Raji (cell line): ENCODE data around the gene BAG3.

Experiments
- POLR2A ChIP-seq: IDR thresholded peaks from 2 replicates; pipeline ENCODE4 v1.6.1; 2011; ENCODE audit warnings: low read depth, low read length, control low read depth; ENCODE audit not compliant: insufficient read depth

BAG3 gene

DNA sequence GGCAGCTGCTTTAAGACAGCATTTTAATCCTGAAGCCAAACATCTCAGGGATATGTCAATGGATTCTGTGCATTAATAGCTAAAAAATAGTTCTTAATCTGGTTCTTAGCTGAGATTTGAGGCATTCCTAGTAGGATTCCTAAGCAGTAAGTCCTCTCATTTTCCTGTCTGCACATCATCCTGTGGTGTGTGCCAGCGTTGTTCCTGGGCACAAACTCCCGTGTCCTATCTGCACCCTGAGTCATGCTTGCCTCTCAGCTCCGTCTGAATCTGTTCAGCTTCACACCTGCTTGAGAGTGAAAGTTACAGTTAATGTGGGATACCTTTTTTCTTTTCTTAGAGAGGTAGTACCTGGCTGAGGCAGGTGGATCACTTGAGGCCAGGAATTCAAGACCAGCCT, 19.5 kb downstream of the BAG3 start:
- no peak for TF ChIP-seq POLR2A

GRCh38 chr10:119671381-119671780, 20.2 kb downstream of the BAG3 start:
- TF ChIP-seq POLR2A = no peak

- no peak for TF ChIP-seq POLR2A
Measured at GRCh38 chr10:119672291-119672690, 21.1 kb downstream of the BAG3 start.

DNA sequence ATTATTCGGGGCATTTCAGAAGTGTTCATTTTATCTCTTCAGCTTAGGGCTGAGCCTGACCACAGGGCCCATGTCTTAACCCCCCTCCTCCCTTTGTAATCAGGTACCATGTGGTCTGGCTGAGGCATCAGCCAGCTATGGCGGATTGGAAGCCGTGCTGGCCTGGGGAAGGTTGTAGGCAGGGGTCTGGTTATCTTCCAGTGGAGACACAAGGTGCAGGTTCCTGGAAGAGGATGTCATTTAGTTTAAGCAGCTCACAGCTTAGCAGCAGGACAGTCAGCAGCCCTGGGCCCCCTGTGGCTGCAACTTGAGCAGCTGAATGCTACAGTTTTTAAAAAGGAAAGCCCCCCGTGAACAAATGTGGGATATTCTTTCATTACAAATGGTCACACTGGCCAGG, 22.1 kb downstream of the BAG3 start:
- no peak for TF ChIP-seq POLR2A

- TF ChIP-seq POLR2A = no peak
Measured at GRCh38 chr10:119675483-119676170, 24.4 kb downstream of the BAG3 start.

- TF ChIP-seq POLR2A = no peak
Measured at GRCh38 chr10:119677126-119677525, 25.9 kb downstream of the BAG3 start.

DNA sequence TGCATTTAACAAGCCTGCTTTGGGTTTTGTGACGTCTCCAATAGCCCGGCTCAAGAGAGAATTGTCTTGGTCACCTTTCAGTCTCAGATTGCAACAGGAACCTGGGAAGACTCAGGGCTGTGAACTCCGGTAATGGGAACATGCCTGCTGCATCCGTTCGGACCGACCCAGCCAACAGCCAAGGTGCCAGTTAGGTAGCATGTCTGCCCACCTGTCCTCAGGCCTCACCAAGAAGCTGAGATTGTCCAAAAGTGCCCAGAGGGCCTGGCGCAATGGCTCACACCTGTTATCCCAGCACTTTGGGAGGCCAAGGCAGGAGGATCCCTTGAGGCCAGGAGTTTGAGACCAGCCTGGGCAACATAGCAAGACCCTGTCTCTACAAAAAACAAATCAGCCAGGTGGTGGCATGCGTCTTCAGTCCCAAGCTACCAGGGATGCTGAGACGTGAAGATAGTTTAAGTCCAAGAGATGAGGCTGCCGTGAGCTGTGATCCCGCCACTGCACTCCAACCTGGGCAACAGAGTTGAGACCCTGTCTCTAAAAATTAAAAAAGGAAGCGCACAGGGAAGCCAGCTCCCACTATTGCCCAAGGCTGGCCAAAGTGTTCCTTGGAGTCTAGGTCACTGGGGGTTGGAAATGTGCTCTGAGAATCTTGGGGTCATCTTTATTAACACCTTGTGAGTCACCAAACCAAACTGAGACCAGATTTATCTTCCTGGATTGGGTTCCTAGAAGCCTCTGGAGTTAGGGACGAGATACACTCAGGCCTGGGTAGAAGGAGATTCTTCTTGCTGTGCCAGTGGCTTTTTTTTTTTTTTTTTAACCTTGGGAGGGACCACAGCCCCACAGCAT, 26.9 kb downstream of the BAG3 start:
- TF ChIP-seq POLR2A = no peak

GRCh38 chr10:119679480-119679829, 28.3 kb downstream of the BAG3 start:
- TF ChIP-seq POLR2A = no peak

- TF ChIP-seq POLR2A = no peak
Measured at GRCh38 chr10:119680050-119680449, 28.9 kb downstream of the BAG3 start.

DNA sequence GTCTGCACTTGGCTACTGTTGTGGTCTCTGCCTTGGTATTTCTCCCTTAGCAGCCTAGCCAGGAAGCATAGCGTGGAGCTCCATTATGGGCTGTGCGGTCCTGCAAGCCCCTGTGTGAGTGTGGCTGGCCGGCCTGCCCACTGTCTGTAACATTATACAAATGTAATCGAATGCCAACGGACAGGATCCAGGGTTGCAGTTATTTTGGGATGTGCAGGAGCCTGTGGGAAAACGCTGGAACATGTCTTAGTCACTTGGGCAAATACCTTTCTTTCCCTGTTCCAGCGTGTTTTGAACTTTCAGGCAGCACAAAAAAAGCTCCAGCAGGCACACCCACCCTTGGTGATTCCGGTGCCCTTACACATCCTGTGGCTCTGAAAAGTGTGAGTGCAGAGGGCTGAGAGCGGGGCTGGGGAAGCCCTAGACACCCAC, 29.5 kb downstream of the BAG3 start:
- TF ChIP-seq POLR2A = no peak

- TF ChIP-seq POLR2A = no peak
Measured at GRCh38 chr10:119686465-119687191, 35.4 kb downstream of the BAG3 start.

DNA sequence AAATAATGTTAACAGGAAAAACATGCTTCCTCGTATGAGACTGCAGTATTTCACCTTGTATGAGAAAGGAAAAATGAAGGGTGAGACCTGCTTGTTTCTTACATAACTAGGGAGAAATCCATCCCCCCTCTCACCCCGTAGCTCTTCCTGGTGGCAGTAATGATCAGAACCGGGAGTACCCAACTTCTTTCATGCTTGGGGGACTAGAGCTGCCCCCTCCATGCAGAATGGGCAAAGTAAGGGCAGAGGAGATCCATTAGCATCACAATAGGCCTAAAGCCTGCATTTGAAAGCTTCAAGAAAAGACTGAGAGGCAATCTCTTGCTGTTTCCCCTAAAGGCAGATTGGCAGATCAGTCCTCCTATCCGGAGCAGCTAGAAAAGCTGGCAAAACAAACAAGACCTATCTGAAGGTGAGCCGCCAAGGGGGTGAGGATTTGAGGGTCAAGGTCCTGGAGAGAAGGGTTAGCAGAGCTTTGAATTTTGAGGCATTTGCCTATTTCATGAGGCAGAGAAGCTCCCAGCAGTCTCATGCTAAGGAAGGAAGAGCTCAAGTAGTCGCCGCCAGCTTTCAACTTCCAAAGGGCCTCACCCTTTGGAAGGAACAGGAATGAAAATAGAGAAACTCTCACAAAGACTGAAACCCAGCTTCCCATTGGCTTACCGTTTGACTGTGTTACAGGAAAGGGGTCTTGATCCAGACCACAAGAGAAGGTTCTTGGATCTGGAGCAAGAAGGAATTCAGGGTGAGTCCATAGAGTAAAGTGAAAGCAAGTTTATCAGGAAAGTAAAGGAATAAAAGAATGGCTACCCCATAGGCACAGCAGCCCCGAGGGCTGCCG, 36.2 kb downstream of the BAG3 start:
- no peak for TF ChIP-seq POLR2A

DNA sequence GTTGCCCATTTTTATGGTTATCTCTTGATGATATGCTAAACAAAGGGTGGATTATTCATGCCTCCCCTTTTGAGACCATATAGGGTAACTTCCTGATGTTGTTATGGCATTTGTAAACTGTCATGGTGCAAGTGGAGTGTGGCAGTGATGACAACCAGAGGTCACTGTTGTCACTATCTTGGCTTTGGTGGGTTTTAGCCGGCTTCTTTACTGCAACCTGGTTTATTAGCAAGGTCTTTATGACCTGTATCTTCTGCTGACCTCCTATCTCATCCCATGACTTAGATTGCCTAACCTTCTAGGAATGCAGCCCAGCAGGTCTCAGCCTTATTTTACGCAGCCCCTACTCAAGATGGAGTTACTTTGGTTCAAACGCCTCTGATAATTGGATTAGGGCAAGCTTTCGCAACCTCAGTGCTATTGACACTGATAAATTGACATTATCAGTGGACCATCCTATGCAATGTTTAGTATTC, 36.9 kb downstream of the BAG3 start:
- TF ChIP-seq POLR2A = no peak

DNA sequence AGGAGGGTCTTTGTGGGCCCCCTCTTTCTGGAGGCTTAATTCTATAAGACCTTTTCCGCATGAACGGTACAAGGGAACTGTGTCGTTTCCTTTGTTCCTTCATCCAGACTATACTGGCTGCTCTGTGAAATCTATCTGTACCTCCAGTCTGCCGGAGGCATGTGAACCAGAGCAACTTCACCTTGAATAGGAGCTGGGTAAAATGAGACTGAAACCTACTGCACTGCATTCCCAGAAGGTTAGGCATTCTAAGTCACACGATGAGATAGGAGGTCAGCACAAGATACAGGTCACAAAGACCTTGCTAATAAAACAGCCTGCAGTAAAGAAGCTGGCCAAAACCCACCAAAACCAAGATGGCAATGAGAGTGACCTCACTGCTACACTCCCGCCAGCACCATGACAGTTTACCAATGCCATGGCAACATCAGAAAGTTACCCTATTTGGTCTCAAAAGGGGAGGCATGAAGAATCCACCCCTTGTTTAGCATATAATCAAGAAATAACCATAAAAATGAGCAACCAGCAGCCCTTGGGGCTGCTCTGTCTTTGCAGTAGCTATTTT, 37.9 kb downstream of the BAG3 start:
- TF ChIP-seq POLR2A = no peak
